ENCODE results near the gene USB1.

DNA sequence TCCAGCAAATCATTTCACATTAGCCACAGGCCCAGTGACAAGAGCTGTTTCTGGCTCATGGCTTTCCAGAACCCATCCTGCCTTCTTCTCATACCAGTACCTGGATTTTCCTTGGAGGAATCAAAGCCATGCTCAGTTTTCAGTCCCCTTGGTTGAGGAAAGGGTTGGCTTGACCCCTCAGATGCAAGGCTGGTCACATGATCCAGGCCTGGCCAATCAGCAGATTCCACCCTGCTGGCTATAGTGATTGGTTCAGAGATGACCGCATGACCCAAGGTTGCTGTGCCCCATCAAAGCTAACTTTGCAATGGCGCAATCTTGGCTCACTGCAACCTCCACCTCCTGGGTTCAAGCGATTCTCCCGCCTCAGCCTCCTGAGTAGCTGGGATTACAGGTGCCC is 69.4 kb downstream of the USB1 start:
- TF ChIP-seq, protein P1, sequence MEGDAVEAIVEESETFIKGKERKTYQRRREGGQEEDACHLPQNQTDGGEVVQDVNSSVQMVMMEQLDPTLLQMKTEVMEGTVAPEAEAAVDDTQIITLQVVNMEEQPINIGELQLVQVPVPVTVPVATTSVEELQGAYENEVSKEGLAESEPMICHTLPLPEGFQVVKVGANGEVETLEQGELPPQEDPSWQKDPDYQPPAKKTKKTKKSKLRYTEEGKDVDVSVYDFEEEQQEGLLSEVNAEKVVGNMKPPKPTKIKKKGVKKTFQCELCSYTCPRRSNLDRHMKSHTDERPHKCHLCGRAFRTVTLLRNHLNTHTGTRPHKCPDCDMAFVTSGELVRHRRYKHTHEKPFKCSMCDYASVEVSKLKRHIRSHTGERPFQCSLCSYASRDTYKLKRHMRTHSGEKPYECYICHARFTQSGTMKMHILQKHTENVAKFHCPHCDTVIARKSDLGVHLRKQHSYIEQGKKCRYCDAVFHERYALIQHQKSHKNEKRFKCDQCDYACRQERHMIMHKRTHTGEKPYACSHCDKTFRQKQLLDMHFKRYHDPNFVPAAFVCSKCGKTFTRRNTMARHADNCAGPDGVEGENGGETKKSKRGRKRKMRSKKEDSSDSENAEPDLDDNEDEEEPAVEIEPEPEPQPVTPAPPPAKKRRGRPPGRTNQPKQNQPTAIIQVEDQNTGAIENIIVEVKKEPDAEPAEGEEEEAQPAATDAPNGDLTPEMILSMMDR (IDR thresholded peaks at IDR 0.05): no peak
- TF ChIP-seq POLR2A (IDR thresholded peaks at IDR 0.05): no peak

All from thyroid gland (tissue), 4 donors.